BE2C (cell line): ENCODE data around the gene RNU6-9.

Source experiments
- DNase-seq: peaks from one replicate; pipeline ENCODE4 v3.0.0-alpha.2; 2020
- H3K27me3 ChIP-seq: fragments of 250-450 bp; sonication (Bioruptor Pico); 2 replicates; pipeline ENCODE4 v1.5.1; 2020; ENCODE audit warnings: mild to moderate bottlenecking
- H3K36me3 ChIP-seq: fragments of 250-450 bp; sonication (Bioruptor Pico); 2 replicates; pipeline ENCODE4 v1.5.1; 2020; ENCODE audit warnings: mild to moderate bottlenecking
- H3K4me1 ChIP-seq: fragments of 250-450 bp; sonication (Bioruptor Pico); 2 replicates; pipeline ENCODE4 v1.5.1; 2020
- H3K4me3 ChIP-seq: 2 replicates; pipeline ENCODE4 v1.5.1; 2011; ENCODE audit warnings: low read depth, low read length
- H3K9me3 ChIP-seq: fragments of 250-450 bp; sonication (Bioruptor Pico); 2 replicates; pipeline ENCODE4 v1.5.1; 2020
- TF ChIP-seq, protein P1 (sequence below): IDR thresholded peaks from 2 replicates; pipeline ENCODE4 v1.5.1; 2012; ENCODE audit warnings: mild to moderate bottlenecking, low read depth, low read length

The RNU6-9 gene

DNA sequence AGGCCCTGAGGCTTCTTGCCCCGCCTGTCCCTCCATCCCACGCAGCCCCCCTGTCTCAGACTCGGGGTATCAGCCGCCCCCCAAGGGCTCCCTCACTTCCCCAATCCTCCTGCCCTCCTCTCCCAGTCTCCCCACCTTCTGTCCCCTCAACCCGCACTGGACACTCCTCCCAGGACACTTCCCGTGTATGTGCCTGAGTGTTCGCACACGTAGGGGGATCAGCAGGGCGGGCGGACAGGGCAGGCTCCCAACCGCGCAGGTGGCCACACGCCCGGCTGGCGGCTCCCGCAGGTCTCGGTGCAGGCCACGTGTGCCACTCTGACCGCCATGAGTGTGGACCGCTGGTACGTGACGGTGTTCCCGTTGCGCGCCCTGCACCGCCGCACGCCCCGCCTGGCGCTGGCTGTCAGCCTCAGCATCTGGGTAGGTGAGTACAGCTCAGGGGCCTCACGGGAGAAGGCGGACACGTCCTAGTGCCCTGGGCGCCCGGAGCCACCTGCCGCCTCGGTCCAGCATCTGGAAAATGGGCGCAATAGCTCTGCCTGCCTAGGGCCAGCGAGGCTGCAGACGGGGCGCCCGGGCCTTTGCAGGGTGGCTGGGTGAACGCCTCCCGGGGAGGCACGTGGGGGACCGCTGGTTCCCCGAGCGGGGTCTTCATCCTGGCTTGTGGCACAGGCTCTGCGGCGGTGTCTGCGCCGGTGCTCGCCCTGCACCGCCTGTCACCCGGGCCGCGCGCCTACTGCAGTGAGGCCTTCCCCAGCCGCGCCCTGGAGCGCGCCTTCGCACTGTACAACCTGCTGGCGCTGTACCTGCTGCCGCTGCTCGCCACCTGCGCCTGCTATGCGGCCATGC lies 26.1 kb downstream of the RNU6-9 start:
- H3K4me1 ChIP-seq = no peaks in the 10 kb centered on the region
- peaks cover 48% of the 10 kb centered on the region for H3K27me3 ChIP-seq
- H3K4me3 ChIP-seq = no peak overlapping the region
- no peaks in the 10 kb centered on the region for H3K9me3 ChIP-seq
- TF ChIP-seq, protein P1, sequence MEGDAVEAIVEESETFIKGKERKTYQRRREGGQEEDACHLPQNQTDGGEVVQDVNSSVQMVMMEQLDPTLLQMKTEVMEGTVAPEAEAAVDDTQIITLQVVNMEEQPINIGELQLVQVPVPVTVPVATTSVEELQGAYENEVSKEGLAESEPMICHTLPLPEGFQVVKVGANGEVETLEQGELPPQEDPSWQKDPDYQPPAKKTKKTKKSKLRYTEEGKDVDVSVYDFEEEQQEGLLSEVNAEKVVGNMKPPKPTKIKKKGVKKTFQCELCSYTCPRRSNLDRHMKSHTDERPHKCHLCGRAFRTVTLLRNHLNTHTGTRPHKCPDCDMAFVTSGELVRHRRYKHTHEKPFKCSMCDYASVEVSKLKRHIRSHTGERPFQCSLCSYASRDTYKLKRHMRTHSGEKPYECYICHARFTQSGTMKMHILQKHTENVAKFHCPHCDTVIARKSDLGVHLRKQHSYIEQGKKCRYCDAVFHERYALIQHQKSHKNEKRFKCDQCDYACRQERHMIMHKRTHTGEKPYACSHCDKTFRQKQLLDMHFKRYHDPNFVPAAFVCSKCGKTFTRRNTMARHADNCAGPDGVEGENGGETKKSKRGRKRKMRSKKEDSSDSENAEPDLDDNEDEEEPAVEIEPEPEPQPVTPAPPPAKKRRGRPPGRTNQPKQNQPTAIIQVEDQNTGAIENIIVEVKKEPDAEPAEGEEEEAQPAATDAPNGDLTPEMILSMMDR = no peak
- DNase-seq = no peak
- H3K36me3 ChIP-seq = no peaks in the 10 kb centered on the region

DNA sequence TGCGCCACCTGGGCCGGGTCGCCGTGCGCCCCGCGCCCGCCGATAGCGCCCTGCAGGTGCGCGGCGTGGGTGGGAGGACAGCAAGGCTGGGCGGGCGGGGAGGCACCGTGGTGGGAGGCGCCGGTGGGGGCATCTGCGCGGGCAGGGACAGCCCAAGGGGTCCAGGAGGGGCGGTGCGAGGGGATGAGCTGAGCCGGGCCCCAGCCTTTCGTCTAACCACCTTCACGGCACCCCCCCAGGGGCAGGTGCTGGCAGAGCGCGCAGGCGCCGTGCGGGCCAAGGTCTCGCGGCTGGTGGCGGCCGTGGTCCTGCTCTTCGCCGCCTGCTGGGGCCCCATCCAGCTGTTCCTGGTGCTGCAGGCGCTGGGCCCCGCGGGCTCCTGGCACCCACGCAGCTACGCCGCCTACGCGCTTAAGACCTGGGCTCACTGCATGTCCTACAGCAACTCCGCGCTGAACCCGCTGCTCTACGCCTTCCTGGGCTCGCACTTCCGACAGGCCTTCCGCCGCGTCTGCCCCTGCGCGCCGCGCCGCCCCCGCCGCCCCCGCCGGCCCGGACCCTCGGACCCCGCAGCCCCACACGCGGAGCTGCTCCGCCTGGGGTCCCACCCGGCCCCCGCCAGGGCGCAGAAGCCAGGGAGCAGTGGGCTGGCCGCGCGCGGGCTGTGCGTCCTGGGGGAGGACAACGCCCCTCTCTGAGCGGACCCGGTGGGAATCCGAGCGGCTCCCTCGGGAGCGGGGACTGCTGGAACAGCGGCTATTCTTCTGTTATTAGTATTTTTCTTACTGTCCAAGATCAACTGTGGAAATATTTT lies 27.0 kb downstream of the RNU6-9 start:
- no peaks in the 10 kb centered on the region; the same call in 1 of the 2 replicates for H3K4me1 ChIP-seq
- TF ChIP-seq, protein P1 = no peak

DNA sequence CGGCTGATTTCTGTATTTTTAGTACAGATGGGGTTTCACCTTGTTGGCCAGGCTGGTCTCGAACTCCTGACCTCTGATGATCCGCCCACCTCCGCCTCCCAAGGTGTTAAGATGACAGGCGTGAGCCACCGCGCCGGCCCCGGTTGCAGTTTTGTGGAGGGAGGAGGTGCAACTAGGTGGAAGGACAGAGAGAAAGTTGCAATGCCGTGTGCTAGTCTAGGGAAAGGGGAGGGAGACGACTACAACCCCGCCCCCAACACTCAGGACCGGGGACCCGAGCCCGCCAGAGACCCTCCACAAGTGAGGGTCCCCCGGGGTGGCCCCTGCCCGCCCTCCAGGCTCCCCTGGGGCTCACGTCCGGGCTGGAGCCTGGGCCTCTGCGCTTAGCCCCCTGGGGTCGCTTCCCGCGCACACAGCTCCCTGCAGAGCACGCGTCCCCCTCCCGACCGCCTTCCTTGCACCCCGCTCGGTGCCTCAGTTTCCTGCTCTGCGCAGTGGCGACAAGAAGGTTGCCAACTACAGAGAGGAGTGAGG lies 31.3 kb downstream of the RNU6-9 start:
- Histone ChIP-seq H3K27me3 (peaks cover 19% of the 10 kb centered on the region), H3K4me1 (no peaks in the 10 kb centered on the region; the same call in 1 of the 2 replicates)
- TF ChIP-seq, protein P1 = no peak

More for the DNA sequence above, 27.0 kb downstream of the RNU6-9 start:
- H3K36me3 ChIP-seq = no peaks in the 10 kb centered on the region
- H3K4me3 ChIP-seq = no peak overlapping the region
- peaks cover 48% of the 10 kb centered on the region for H3K27me3 ChIP-seq
- peak; percentile 52 for DNase-seq
- no peaks in the 10 kb centered on the region for H3K9me3 ChIP-seq

DNA sequence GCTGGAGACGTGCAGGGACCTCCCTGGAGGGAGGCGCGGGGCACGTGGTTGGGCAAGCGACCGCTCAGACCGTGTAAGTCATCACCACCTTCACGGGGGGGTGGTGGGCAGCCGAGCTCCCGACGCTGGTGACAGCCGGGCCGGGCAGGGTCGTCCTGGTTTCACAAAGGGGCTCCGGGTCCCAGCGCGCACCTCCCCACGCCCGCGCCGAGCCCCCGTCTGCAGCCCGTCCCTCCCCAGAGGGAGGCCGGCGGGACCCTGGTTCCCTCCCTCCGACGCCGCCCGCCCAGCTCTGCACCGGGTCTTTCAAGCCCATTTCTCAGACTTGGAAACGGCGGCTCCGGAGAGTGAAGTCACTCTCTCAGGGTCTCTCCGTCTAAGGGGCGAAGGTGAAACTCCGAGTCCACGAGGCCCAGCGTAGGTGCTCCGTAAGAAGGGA lies 31.8 kb downstream of the RNU6-9 start:
- Histone ChIP-seq H3K4me1 (no peaks in the 10 kb centered on the region; the same call in 1 of the 2 replicates), H3K9me3 (no peaks in the 10 kb centered on the region), H3K4me3 (peak overlapping the region; percentile 86), H3K36me3 (peaks cover 5% of the 10 kb centered on the region; the same call in 1 of the 2 replicates), H3K27me3 (peaks cover 14% of the 10 kb centered on the region)
- TF ChIP-seq, protein P1 = no peak
- no peak for DNase-seq

More for the DNA sequence above, 31.3 kb downstream of the RNU6-9 start:
- Histone ChIP-seq H3K4me3 (peak overlapping the region; percentile 86), H3K36me3 (peaks cover 1% of the 10 kb centered on the region; the same call in 1 of the 2 replicates), H3K9me3 (no peaks in the 10 kb centered on the region)
- DNase-seq = no peak

DNA sequence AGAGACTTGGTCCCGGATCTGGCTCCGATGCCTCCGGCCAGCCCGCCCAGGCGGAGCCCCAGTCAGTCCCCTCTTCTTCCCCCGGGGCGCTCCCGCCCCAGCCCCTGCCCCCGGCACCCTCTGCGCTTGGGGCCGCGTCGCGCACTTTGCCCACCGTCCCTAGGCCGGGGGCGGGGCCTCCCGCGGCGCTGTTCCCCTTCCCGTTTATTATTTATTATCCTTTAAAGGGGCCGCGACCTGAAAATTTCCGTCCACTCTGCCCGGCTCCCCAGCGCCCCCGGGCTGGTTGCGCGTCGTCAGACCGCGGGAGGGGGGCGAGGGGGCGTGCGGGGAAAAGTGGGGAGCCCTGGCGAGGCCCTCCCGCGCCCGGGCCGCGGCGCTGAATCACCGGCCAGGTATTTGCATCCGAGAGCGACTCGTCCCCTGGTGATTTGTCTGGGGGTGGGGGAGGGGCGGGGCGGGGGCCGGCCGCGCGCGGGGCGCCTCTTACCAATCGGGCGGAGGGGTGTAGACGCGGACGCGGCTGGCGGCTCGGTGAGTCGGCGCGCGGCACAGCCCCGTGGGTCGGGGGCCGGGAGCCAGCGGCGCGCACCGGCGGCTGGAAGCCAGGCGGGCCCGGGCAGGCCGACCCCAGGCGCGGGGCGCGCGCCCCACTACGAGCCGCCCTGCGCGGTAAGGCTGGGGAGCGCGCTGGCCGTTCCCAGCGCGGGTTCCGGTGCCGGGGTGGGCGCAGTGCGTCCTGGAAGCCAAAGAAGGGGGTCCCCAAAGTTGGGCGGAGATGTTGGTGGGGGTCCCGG lies 32.4 kb downstream of the RNU6-9 start, which contains the start of gene ARID3A:
ARID3A (plus strand) TSS at position 510 of the 797 bp plus-strand sequence. CDS start 3,494 bp downstream, outside the sequence.
- Histone ChIP-seq H3K4me3 (peak within 1 kb of the TSS; percentile 86), H3K4me1 (no peaks in the 10 kb centered on the region; the same call in 1 of the 2 replicates), H3K9me3 (no peaks in the 10 kb centered on the region), H3K27me3 (peaks cover 8% of the 10 kb centered on the region), H3K36me3 (peaks cover 5% of the 10 kb centered on the region; the same call in 1 of the 2 replicates)
- TF ChIP-seq, protein P1 = no peak
- peak; percentile 83 for DNase-seq
